Measurements from ENCODE around the gene ST3GAL2. TPM values are rescaled to one million over a fixed set of nuclear protein-coding genes. Genes with fewer than 3 reads are reported as not detected.

ST3GAL2 gene
- total RNA-seq, 1 experiment from 2014 or later: 45.9 TPM

- no peak overlapping the region for H3T11ph ChIP-seq (ENCODE audit: low read length)
- no peak overlapping the region; a peak in 1 of 5 replicates for H3K4me3 Mint-ChIP-seq
- H2BK12ac ChIP-seq (ENCODE audit: insufficient read length, low read depth, low read length): no peak overlapping the region
- peaks cover 71 to 74% of the 10 kb centered on the region in 2 experiments for H3K4me1 Mint-ChIP-seq
- no peaks in the 10 kb centered on the region for H3K27me3 ChIP-seq (ENCODE audit: insufficient read depth, low read length)
- peak overlapping the region; percentile 92 to 95 (median 94) for H3K27ac Mint-ChIP-seq
- no peak overlapping the region for H2BK120ac ChIP-seq (ENCODE audit: low read depth, low read length, poor library complexity, severe bottlenecking)
- no peak for TF ChIP-seq CTCF (conservative IDR thresholded peaks at IDR 0.05)
- no peak overlapping the region for H2BK20ac ChIP-seq (ENCODE audit: low read depth, low read length, poor library complexity, severe bottlenecking)
- H3K56ac ChIP-seq (ENCODE audit: insufficient read length, low read depth, low read length): no peak overlapping the region
- H3K14ac ChIP-seq (ENCODE audit: insufficient read depth, low read length): 0 out of 2 replicates have a peak overlapping the region, but pooled peaks have one; percentile 10
- no peaks in the 10 kb centered on the region for H3K27me3 Mint-ChIP-seq (ENCODE audit: low read depth)
- no peak overlapping the region for H2BK5ac ChIP-seq (ENCODE audit: insufficient read length, low read length)
- DNase-seq: no peak
- H3K36me3 Mint-ChIP-seq (ENCODE audit: insufficient read depth in 1 of 3, low read depth in 3 of 3): peaks cover 7 to 15% (median 8%) of the 10 kb centered on the region in 3 experiments; a peak in 5 of 7 replicates
- H3K4me2 ChIP-seq (ENCODE audit: insufficient read depth, insufficient read length, low read length): no peak overlapping the region
- peaks cover 10% of the 10 kb centered on the region for H3K23me2 ChIP-seq (ENCODE audit: insufficient read length, low read depth, low read length, poor library complexity, severe bottlenecking)
- no peak overlapping the region for H4K8ac ChIP-seq (replicated peaks; ENCODE audit: insufficient read length, low read depth, low read length)
- no peak overlapping the region for H3K27ac ChIP-seq (ENCODE audit: insufficient read length, low read depth, low read length)
- H3K79me2 ChIP-seq (ENCODE audit: insufficient read depth, low read length): peaks cover 12% of the 10 kb centered on the region; the same call in 1 of the 2 replicates
- H3K4me1 ChIP-seq (ENCODE audit: insufficient read depth, low read length): peaks cover 22% of the 10 kb centered on the region
- H3K9ac ChIP-seq (ENCODE audit: extremely low read depth, insufficient read length, low read length): no peak overlapping the region
- no peak overlapping the region for H4K91ac ChIP-seq (ENCODE audit: insufficient read length, low read depth, low read length)
- H4K20me1 ChIP-seq (ENCODE audit: control insufficient read depth, insufficient read depth, insufficient read length): no peaks in the 10 kb centered on the region
- no peaks in the 10 kb centered on the region; a peak in 1 of 5 replicates for H3K9me3 Mint-ChIP-seq
- H2AFZ ChIP-seq (ENCODE audit: low read length): no peak overlapping the region
- H3K79me1 ChIP-seq (ENCODE audit: insufficient read depth, low read depth, low read length, poor library complexity, severe bottlenecking): no peaks in the 10 kb centered on the region
- no peak overlapping the region for H3K4ac ChIP-seq (ENCODE audit: low read depth, low read length)
- no peak overlapping the region for H2BK15ac ChIP-seq (ENCODE audit: low read depth, low read length)
- H3K9me3 ChIP-seq (ENCODE audit: control insufficient read depth, low read depth, low read length): no peaks in the 10 kb centered on the region
- H3K23ac ChIP-seq (ENCODE audit: insufficient read length, low read depth, low read length): no peak overlapping the region
- H4K5ac ChIP-seq (ENCODE audit: insufficient read length, low read depth, low read length): no peak overlapping the region
- WGBS (ENCODE audit: extremely low coverage, insufficient read length, low lambda C conversion rate): no CpG with 5 or more reads among the region's 12 CpGs
- H3K18ac ChIP-seq (ENCODE audit: insufficient read length, low read depth, low read length): no peak overlapping the region
- no peak overlapping the region for H2AK5ac ChIP-seq (ENCODE audit: insufficient read length, low read length)
Measured at GRCh38 chr16:70432723-70433457, 6.0 kb downstream of the ST3GAL2 start.
